GM18499 (cell line): ENCODE results near the gene UBE3D.
"Not testable (repeated sequence)": the region's sequence is repeated elsewhere in the genome, so short reads cannot be mapped to it uniquely, and the experiment has no call there.

Experiments
- ATAC-seq: cut with Tn5 transposase; IDR thresholded peaks from one replicate; pipeline ENCODE4 v1.9.1; 2021; ENCODE audit warnings: moderate number of reproducible peaks; ENCODE audit not compliant: insufficient read depth, unreplicated experiment

Gene UBE3D

GRCh38 chr6:82984720-82985119, 80.9 kb downstream of the UBE3D start:
- ATAC-seq = no peak

GRCh38 chr6:82980086-82980485, 85.6 kb downstream of the UBE3D start:
- ATAC-seq = no peak

GRCh38 chr6:82979657-82980056, 86.0 kb downstream of the UBE3D start:
- no peak for ATAC-seq

DNA sequence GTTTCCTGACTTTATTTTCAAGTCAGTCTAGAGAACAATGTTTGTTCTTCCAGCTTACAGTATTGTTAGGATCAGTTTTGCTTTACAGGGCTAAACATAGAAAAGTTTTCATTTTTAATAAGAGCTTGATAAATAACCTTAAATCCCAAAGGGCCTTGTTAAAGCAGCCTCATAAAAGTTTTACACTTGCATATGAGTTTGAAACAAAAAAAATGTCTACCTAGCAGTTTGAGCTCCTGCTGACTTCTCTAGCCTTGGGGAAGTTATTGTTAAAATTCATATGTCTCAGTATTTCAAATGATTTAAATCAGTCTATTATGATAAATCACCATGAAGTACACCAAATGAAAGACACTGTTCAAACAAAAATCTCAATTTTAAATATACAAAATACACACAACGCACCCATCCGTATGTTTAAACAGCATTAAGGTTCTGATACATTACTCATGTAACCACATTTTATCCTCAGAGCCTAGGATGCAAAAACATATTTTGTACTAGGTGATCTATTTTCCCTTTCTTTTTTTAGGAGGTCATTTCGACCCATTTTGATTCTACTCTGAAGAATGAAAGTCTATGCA, 87.2 kb downstream of the UBE3D start:
- no peak for ATAC-seq

DNA sequence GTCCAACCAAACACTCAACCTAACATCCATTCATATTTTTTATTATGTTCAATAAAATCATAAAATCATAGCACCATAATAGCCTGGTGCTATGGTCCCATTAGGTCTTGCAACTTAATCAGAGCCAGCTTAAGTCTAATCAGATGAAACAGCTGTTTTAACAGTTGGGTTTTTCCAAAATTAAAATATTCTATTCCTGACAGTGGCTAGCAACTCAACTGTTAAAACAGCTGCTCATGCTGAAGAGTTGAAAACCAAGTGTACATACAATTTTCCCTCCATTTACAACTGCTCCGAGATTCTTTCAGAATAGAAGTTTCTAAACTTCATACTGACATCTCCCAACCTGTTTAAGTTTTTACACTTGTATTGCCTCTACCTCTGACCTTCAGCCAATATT, 89.5 kb downstream of the UBE3D start:
- ATAC-seq = no peak

DNA sequence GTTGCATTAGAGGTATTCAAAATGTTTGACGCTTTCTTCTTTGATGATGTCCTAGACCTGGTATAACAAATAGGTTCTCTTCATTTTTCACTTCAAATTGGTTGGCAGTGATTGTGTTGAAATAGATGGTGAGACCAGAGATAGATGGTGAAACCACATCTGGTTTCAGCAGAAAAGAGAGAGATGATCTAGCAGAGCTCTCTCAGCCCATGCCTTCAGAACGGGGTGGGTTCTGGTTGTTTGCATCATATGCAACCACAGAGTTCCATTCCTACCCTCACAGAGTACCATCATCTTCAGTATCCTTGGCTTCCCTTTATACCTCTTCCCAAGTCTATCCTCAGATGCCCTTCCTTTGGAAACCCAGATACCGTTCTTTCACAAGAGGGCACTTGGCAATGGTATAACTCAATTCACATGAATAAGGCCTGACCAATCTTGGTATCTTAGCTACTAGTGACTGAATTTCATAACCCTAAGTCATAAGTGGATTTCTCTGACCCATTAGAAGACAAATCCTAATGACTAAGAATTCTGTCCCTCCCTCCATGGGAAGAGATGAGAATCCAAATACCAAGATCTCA, 93.7 kb downstream of the UBE3D start:
- ATAC-seq = no peak

DNA sequence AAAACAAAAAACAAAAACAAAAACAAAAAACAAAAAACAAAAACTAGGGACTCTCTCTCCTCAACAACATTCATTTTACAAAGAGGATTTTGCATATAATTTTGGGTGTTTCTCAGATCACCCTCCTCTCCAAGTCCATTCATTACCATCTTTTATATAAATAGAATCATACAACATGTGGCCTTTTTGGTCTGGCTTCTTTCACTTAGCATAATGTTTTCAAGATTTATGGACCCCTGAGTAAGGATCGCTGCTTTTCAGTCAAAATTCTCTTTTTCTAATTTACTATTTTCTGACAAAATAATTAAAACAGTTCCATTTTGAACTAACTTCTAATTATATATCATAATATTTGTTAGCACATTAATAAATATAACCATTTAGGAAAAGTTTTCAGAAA, 94.8 kb downstream of the UBE3D start:
- ATAC-seq = no peak

GRCh38 chr6:82968708-82969107, 96.9 kb downstream of the UBE3D start:
- no peak for ATAC-seq

DNA sequence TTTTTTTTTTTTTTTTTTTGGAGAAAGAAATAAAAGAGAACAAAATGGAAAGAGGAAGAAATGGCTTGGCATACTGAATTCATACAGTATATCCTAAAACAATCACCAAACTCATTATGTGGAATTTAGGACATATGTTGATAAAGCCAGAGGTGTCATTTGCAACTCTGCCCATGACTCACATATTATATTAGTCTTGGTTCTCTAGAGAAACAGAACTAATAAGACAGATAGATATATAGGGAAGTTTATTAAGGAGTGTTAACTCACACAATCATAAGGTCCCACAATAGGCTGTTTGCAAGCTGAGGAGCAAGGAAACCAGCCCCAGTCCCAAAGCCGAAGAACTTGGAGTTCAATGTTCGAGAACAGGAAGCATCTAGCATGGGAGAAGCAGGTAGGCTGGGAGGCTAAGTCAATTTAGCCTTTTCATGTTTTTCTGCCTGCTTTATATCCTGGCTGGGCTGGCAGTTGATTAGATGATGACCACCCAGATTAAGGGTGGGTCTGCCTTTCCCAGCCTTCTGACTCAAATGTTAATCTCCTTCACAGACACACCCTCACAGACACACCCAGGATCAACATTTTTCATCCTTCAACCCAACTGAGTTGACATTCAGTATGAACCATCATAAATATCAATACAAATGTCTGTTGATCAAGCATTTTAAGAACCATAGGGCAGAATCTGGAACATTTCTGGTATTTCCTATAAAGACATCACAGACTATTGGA, 102.3 kb downstream of the UBE3D start:
- no peak for ATAC-seq

DNA sequence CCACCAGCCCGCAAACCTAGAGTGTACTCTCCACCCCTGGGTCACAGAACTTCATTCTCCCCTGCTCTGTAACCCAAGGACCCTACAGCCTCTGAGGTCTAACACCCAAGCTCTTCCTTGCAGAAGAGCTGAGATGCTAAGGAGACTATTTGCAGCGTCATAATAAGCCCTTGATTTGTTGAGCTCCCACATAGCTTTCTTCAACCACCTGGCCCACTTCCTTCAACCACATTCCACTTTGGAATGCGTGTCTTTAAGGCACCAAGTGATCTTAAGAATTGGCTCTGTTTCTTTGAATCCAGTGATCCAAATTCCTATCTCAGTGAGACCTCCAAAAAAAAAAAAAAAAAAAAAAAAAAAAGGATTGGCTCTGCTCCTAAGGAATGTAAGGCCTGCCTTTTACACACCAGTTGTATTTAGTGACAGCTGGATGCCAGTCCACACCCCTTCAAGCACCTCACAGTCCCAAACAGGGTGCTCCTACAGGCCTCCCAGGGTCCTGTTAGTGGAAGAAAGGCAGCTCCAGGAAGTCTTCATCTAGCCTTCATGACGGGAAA, 106.2 kb downstream of the UBE3D start:
- no peak for ATAC-seq

DNA sequence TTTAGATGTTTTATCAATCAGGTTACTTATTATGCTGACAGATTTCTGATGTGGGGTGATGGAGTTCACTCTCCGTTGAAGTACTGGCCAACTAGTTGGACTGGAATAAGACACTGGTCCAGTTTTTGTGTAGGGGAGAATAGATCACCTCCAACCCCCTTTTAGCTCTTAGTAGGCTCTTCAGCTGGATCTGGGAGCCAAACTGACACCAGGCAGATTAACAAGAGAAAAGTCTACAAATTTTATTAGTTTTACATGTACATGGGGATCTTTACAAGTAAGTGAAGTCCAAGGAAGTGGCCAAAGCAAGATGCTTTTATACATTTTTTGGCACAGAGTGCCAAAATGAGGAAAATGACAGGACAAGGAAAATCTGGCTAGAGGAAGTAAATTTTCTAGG, 107.1 kb downstream of the UBE3D start:
- no peak for ATAC-seq

DNA sequence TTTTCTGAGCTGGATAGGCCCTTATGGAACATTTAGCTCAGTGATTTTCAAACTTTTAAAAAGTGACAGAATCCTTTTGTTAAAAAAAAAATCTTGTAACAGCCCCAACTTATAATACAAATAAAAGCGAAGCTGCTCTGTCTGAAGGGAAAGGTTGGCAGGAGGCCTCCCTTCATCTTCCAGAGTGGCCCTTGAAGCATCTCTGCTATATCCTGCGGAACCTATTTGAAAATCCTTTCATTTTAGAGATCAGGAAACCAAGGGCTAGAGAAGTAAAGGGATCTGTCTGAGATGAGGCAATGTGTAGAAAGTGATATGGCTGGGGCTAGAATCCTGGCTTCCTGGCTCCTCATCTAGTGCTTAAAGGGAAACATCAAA, 107.8 kb downstream of the UBE3D start:
- ATAC-seq = no peak

GRCh38 chr6:82957171-82957867, 108.3 kb downstream of the UBE3D start:
- ATAC-seq = no peak

- ATAC-seq = no peak
Measured at GRCh38 chr6:82955841-82956240, 109.8 kb downstream of the UBE3D start.

DNA sequence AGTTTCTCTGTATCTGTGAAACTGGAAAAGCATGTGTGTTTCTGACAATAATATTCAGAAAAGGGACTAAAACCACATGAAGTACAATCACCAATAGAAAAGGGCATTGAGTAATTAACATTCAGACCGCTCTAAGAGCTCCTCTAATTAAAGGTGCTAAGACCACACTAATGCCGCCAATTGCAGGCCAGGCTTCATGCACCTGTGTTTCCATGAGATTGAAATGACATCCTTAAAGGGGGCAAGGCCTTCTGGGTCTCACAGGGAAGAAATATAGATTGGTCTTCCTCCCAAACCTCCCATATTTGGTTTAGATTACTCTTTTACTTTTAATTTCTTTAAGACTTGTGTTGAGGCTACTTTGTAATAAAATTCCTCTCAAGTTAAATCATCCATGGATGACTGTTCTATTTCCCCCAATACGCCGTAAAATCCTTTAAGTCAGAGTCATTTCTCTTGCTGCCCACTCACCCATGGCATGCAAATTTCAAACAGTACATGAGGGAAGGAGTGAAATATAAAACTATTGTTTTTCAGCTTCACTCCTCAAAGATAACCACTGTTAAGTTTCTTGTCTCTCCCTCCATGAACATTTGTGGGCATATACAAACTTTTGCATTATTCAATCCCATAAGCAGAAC, 110.6 kb downstream of the UBE3D start:
- no peak for ATAC-seq

GRCh38 chr6:82954356-82954755, 111.3 kb downstream of the UBE3D start:
- ATAC-seq = no peak

DNA sequence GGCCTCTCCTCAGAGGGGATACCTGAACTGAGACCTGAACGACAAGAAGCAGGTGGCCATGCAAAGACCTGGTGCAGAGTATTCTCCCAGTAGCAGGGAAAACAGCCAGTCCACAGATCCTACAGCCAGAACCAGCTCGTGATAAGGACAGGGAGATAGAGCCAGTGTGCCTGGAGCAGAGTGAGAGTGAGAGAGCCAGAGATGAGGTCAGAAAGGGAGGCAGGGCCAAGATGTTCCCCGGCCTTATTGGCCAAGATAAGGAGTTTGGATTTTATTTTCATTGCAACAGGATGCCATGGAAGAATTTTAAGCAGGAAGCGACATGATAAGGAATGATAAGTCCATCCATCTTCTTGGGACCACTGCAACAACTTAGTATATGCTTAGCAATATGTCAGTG, 111.8 kb downstream of the UBE3D start:
- no peak for ATAC-seq

GRCh38 chr6:82951935-82952334, 113.7 kb downstream of the UBE3D start:
- no peak for ATAC-seq

GRCh38 chr6:82951389-82951788, 114.3 kb downstream of the UBE3D start:
- ATAC-seq = no peak

DNA sequence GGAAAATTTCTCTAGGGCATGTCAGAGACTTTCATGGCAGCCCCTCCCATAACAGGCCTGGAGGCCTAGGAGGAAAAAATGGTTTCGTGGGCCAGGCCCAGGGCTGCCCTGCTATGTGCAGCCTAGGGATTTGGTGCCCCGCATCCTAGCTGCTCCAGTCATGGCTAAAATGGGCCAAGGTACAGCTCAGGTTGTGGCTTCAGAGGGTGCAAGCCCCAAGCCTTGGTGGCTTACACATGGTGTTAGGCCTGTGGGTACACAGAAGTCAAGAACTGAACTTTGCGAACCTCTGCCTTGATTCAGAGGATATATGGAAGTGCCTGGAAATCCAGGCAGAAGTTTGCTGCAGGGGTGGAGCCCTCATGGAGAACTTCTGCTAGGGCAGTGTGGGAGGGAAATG, 134.7 kb downstream of the UBE3D start:
- not testable (repeated sequence) for ATAC-seq
